Aorta (tissue), 5 donors: ENCODE data around the gene PAPLN. TPM values are rescaled to one million over a fixed set of nuclear protein-coding genes. Genes with fewer than 3 reads are reported as not detected.

Source experiments
- ATAC-seq: fragments of 200-7000 bp; cut with Tn5 transposase; one replicate; pipeline ENCODE4 v1.9.1; 2022; ENCODE audit warnings: moderate library complexity; ENCODE audit not compliant: low FRiP score
- DNase-seq, 2 donors: peaks; one replicate each; pipeline ENCODE4 v3.0.0-alpha.2; 2020
- H3K27ac ChIP-seq, 2 donors: one replicate each; pipeline ENCODE4 v1.5.1; 2013; ENCODE audit warnings: low read length in 2 of 2, mild to moderate bottlenecking in 2 of 2, moderate library complexity in 2 of 2, control low read depth in 1 of 2, inconsistent platforms in 1 of 2, low read depth in 1 of 2
- H3K27me3 ChIP-seq, 2 donors: one replicate each; pipeline ENCODE4 v1.6.1; 2013; ENCODE audit warnings: control low read depth in 1 of 2, low read length in 1 of 2, mild to moderate bottlenecking in 1 of 2, moderate library complexity in 1 of 2; ENCODE audit not compliant: insufficient read depth in 2 of 2, control insufficient read depth in 1 of 2
- H3K36me3 ChIP-seq, 2 donors: one replicate each; pipeline ENCODE4 v1.6.1; 2013; ENCODE audit warnings: control low read depth in 1 of 2, low read length in 1 of 2, mild to moderate bottlenecking in 1 of 2; ENCODE audit not compliant: insufficient read depth in 2 of 2, control insufficient read depth in 1 of 2
- H3K4me1 ChIP-seq, 2 donors: one replicate each; pipeline ENCODE4 v1.6.1; 2013; ENCODE audit warnings: low read length in 2 of 2, control low read depth in 1 of 2, mild to moderate bottlenecking in 1 of 2, moderate library complexity in 1 of 2; ENCODE audit not compliant: insufficient read depth in 2 of 2, control insufficient read depth in 1 of 2
- H3K4me3 ChIP-seq, 2 donors: one replicate each; pipeline ENCODE4 v1.5.1; 2013; ENCODE audit warnings: low read length in 2 of 2, control low read depth in 1 of 2, mild to moderate bottlenecking in 1 of 2
- H3K9me3 ChIP-seq: one replicate; pipeline ENCODE4 v1.6.1; 2013; ENCODE audit warnings: mild to moderate bottlenecking, low read length; ENCODE audit not compliant: control insufficient read depth
- WGBS, 2 donors: extraction: QIAGEN DNeasy Blood & Tissue Kit; methylation state at CpG; one replicate each; pipeline ENCODE4 v1.1.7; 2013; 5-methylcytosine and 5-hydroxymethylcytosine counted together
- intact Hi-C, 2 donors: fragments of 100-400 bp; cut with DNase I; formaldehyde crosslinking; loops; one replicate each; pipeline versions ENCODE4 v1.14.2 to v1.15.0; 2022
- polyA plus RNA-seq, 2 donors: library from polyadenylated mRNA; stranded (reverse); fragments of 200-250 nt; gene quantifications; one replicate each; pipeline ENCODE4 v1.2.3, GENCODE V29; 2013
- total RNA-seq, 2 donors: library from RNA; stranded (reverse); fragmentation: NEBNext Ultra II Directional; extraction: Animal tissue kit (Norgen Biotek cat#: 25700); gene quantifications; one replicate each; pipeline ENCODE4 v1.2.1, GENCODE V29; 2021
- donor health status: healthy with polysubstance abuse.
- donor health status: Bipolar disorder and iron deficiency.
- donor health status: DM: no; HTN: no; CAD: no.
- donor health status: DM: no; HTN: no; CAD: no.
- donor health status: DM: yes; HTN: yes; CAD: no.

PAPLN gene
- total and polyA plus RNA-seq, 4 donors: 3.1 to 21.4 (median 7.8) TPM

- H3K27ac ChIP-seq: no peak overlapping the region
- ATAC-seq (no peak), DNase-seq (peak in 1 of 2 donors; percentile 31)
- no peaks in the 10 kb centered on the region for H3K36me3 ChIP-seq
- WGBS, 2 donors: 50 to 62% methylated on average over 7 to 9 of the region's 9 CpGs
- H3K27me3 ChIP-seq: no peaks in the 10 kb centered on the region
- H3K9me3 ChIP-seq: no peaks in the 10 kb centered on the region
- H3K4me1 ChIP-seq: no peaks in the 10 kb centered on the region
- no peak overlapping the region for H3K4me3 ChIP-seq
- intact Hi-C loops: no loop called here
Observed at GRCh38 chr14:73248108-73248868, 11.0 kb downstream of the PAPLN start.

- Histone ChIP-seq H3K27me3 (no peaks in the 10 kb centered on the region), H3K27ac (no peak overlapping the region), H3K4me3 (no peak overlapping the region), H3K4me1 (no peaks in the 10 kb centered on the region), H3K9me3 (no peaks in the 10 kb centered on the region), H3K36me3 (no peaks in the 10 kb centered on the region)
- no peak for DNase-seq
- WGBS, 2 donors: 94 to 95% methylated on average over 1 of the region's 1 CpG
- ATAC-seq: no peak
- intact Hi-C loops: no loop called here
Observed at GRCh38 chr14:73249108-73249507, 11.8 kb downstream of the PAPLN start.

- Histone ChIP-seq H3K9me3 (no peaks in the 10 kb centered on the region), H3K27ac (no peak overlapping the region), H3K4me3 (no peak overlapping the region), H3K4me1 (no peaks in the 10 kb centered on the region), H3K36me3 (no peaks in the 10 kb centered on the region), H3K27me3 (no peaks in the 10 kb centered on the region)
- DNase-seq (no peak), ATAC-seq (no peak)
- 84 to 92% methylated on average over 13 of the region's 13 CpGs for WGBS, 2 donors
- intact Hi-C loops: no loop called here
Observed at GRCh38 chr14:73249564-73250316, 12.4 kb downstream of the PAPLN start.

- Histone ChIP-seq H3K27me3 (no peaks in the 10 kb centered on the region), H3K4me3 (no peak overlapping the region), H3K4me1 (no peaks in the 10 kb centered on the region), H3K27ac (no peak overlapping the region), H3K9me3 (no peaks in the 10 kb centered on the region), H3K36me3 (no peaks in the 10 kb centered on the region)
- 88 to 91% methylated on average over 11 of the region's 11 CpGs for WGBS, 2 donors
- intact Hi-C loops: no loop called here
- DNase-seq (peak; percentile 21 to 47), ATAC-seq (no peak)
Observed at GRCh38 chr14:73250317-73250713, 13.0 kb downstream of the PAPLN start.

- no peaks in the 10 kb centered on the region for H3K9me3 ChIP-seq
- DNase-seq (peak; percentile 41 to 74), ATAC-seq (no peak)
- H3K27me3 ChIP-seq: no peaks in the 10 kb centered on the region
- no peak overlapping the region for H3K4me3 ChIP-seq
- no peaks in the 10 kb centered on the region for H3K36me3 ChIP-seq
- no peak overlapping the region for H3K27ac ChIP-seq
- intact Hi-C loops: no loop called here
- H3K4me1 ChIP-seq: no peaks in the 10 kb centered on the region
- 92 to 94% methylated on average over 27 of the region's 27 CpGs for WGBS, 2 donors
Observed at GRCh38 chr14:73250781-73251500, 13.6 kb downstream of the PAPLN start.

GRCh38 chr14:73251516-73252215, 14.4 kb downstream of the PAPLN start:
- 94 to 95% methylated on average over 30 of the region's 30 CpGs for WGBS, 2 donors
- no peaks in the 10 kb centered on the region for H3K36me3 ChIP-seq
- H3K4me1 ChIP-seq: no peaks in the 10 kb centered on the region
- H3K27me3 ChIP-seq: no peaks in the 10 kb centered on the region
- DNase-seq (peak; percentile 37 to 69), ATAC-seq (no peak)
- no peak overlapping the region for H3K4me3 ChIP-seq
- H3K9me3 ChIP-seq: no peaks in the 10 kb centered on the region
- intact Hi-C loops: no loop called here
- H3K27ac ChIP-seq: no peak overlapping the region

- DNase-seq (peak; percentile 44 to 73), ATAC-seq (no peak)
- no peaks in the 10 kb centered on the region for H3K27me3 ChIP-seq
- WGBS, 2 donors: 89 to 92% methylated on average over 29 of the region's 29 CpGs
- H3K36me3 ChIP-seq: no peaks in the 10 kb centered on the region
- no peak overlapping the region for H3K27ac ChIP-seq
- H3K4me3 ChIP-seq: no peak overlapping the region
- intact Hi-C loops: no loop called here
- H3K4me1 ChIP-seq: no peaks in the 10 kb centered on the region
- no peaks in the 10 kb centered on the region for H3K9me3 ChIP-seq
Observed at GRCh38 chr14:73252491-73253322, 15.4 kb downstream of the PAPLN start.

- Histone ChIP-seq H3K4me3 (no peak overlapping the region), H3K9me3 (no peaks in the 10 kb centered on the region), H3K27ac (no peak overlapping the region), H3K36me3 (no peaks in the 10 kb centered on the region), H3K27me3 (no peaks in the 10 kb centered on the region), H3K4me1 (no peaks in the 10 kb centered on the region)
- DNase-seq: no peak
- intact Hi-C loops: no loop called here
- 93 to 94% methylated on average over 10 of the region's 10 CpGs for WGBS, 2 donors
- no peak for ATAC-seq
Observed at GRCh38 chr14:73253323-73253610, 16.0 kb downstream of the PAPLN start.
